ENCODE results near the gene ELP2.
"Not testable (repeated sequence)": the region's sequence is repeated elsewhere in the genome, so short reads cannot be mapped to it uniquely, and the experiment has no call there.

The ELP2 gene

GRCh38 chr18:36167692-36168218, 38.1 kb downstream of the ELP2 start:
- no peak for DNase-seq

- DNase-seq = not testable (repeated sequence)
Observed at GRCh38 chr18:36168296-36168695, 38.6 kb downstream of the ELP2 start.

- DNase-seq = no peak
Observed at GRCh38 chr18:36169938-36170337, 40.2 kb downstream of the ELP2 start.

DNA sequence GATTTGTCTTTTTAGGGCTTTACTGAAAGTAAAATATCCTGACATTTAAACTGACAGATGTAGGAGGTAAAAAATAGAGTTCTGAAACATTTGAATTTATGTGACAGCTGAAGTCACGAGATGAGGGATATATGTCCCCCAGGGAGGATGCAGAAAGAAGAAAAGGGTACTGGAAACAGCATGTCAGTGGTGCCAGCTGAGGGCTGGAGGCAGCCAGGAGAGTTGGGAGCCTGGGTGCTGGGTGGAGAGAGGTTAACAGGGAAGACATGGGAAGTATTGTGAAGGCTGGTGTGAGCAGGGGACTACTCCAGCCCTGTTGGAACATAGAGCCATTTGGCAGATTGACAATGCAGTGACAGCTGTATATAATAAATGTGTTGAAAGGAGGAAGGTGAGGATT, 45.8 kb downstream of the ELP2 start:
- no peak for DNase-seq

GRCh38 chr18:36176177-36176584, 46.5 kb downstream of the ELP2 start:
- DNase-seq = no peak

DNA sequence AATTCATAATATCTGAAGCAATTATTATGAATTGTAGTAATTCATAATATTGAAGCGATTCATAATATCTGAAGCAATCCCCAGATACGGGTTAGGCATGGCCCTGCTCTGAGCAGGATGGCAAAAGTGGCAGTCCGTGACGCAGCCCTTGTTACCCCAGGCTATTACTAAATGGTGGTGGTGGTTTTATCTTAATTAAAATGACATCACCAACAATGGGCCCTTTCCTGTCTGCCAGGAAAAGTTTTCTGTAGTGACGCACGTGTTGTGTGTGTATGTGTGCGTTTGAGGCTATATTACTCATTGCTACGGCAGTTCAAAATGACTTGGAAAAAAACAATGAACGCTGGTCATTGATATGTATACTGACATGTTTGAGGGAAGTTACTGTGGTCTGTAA, 47.0 kb downstream of the ELP2 start:
- no peak for DNase-seq

DNA sequence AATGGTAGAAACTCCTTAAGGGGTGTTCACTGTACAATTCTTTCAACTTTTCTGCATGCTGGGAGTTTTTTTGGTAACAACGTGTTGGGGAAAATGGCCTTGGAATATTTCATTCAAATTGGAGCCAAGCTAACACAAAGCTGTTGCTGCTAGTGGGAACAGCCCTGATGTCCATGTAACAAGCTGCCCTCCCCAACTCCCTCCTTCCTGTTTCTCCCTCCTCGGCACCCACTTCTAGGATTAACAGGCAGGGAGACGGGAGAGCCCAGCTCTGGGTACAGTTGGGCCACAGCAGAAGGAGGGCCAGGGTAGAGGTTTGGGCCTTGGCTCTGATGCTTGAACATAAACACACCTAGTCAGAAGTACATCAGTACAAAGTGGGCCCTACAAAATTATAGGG, 48.2 kb downstream of the ELP2 start:
- DNase-seq = no peak

- no peak for DNase-seq
Observed at GRCh38 chr18:36179562-36180355, 50.1 kb downstream of the ELP2 start.

- no peak for DNase-seq
Observed at GRCh38 chr18:36181441-36181840, 51.7 kb downstream of the ELP2 start.

DNA sequence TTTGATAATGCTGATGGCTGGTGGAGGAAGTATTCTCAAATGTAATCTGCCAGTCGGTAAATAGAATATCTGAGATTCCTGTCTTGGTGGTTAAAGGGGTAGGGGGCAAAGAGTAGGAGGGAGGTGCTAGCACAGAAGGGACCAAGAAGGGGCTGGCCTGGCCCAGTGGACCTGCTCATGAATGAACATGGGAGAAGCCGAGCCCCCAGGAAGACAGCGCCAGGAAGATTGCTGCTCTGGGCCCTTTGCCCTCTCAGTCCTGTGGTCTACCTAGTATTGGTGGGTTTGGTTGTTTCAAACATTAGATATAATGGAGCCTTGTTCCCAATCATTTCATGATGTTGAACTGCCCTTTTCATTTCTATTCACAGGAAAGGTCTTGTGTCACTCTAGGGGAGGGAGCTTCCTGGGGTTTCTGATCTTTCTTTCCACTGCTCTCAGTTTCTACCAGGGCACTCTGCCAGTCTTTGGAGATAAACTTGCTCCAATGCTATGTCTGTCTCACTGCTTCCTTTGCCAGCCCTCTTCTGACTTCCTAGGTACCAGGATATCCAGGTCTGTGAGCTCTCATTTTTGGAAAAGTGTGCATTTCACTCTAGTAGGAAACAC, 52.3 kb downstream of the ELP2 start:
- DNase-seq = no peak

- no peak for DNase-seq
Observed at GRCh38 chr18:36183033-36183432, 53.3 kb downstream of the ELP2 start.

GRCh38 chr18:36183987-36184386, 54.3 kb downstream of the ELP2 start:
- DNase-seq = no peak

- no peak for DNase-seq
Observed at GRCh38 chr18:36185157-36185556, 55.5 kb downstream of the ELP2 start.

- no peak for DNase-seq
Observed at GRCh38 chr18:36185901-36186460, 56.3 kb downstream of the ELP2 start.

GRCh38 chr18:36186461-36187192, 56.9 kb downstream of the ELP2 start:
- DNase-seq = no peak

DNA sequence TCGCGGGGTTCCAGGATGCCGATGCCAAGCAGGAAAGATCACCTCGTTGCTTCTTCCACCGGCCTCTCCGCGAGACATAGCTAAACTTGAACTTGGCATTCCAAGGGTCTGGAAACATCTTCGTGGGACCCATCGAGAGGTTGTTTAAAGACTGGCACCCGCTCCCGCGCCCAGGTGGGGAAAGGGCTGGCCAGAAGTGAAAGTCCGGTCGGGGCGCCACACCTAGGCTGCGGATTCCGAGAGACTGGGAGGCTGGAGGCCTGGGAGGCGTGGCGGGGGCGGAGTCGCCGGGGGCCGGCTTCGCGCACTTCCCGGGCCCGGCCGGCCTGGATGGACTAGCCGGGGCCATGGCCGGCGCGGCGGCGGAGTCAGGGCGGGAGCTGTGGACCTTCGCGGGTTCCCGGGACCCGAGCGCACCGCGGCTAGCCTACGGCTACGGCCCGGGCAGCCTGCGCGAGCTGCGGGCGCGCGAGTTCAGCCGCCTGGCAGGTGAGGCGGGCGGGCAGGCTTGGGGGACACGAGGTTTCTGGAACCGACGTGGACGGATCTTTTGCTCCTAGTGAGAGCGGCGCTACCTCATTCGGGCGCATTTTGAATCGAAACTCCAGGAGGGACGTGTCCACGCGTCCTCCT, 57.6 kb downstream of the ELP2 start, which contains the start of gene MOCOS:
Gene MOCOS, plus strand, starts transcription at position 305 of the 633 bp plus-strand sequence. Its CDS starts 43 bp downstream, at position 348.
- DNase-seq = peak; percentile 15

GRCh38 chr18:36187826-36188721, 58.4 kb downstream of the ELP2 start:
- no peak for DNase-seq

DNA sequence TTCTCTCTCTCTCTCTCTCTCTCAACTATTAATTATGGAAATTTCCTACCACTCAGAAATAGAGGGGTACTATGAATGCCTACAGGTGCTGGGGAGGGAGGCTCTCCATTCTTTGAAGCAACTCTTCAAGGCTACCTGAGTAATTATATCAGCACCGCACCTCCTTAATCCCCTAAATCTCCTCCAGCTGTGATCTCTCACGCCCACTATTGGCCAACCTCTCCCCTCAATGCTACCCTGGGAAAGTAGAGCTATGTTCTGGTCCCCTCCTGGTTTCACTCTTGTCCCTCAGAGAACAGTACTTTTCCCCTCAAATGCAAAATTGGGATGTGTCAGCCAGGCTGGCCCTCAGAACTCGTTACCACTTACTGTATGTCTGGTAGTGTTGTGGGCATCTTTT, 59.2 kb downstream of the ELP2 start:
- no peak for DNase-seq

GRCh38 chr18:36189486-36189885, 59.8 kb downstream of the ELP2 start:
- DNase-seq = no peak

DNA sequence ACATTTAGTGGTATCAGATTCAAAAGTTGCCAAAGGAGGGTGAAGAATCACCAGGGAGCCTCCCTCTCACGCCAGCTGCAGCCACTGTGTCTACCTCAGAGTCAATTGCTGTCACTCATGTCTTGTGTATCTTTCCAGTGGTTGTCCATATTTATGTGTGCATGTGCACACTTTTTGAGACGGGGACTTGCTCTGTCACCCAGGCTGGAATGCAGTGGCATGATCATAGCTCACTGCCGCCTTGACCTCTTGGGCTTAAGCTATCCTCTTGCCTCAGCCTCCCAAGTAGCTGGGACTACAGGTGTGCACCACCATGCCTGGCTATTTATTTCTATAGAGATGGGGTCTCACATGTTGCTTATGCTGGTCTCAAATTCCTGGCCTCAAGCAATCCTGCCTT, 61.6 kb downstream of the ELP2 start:
- DNase-seq = no peak

DNA sequence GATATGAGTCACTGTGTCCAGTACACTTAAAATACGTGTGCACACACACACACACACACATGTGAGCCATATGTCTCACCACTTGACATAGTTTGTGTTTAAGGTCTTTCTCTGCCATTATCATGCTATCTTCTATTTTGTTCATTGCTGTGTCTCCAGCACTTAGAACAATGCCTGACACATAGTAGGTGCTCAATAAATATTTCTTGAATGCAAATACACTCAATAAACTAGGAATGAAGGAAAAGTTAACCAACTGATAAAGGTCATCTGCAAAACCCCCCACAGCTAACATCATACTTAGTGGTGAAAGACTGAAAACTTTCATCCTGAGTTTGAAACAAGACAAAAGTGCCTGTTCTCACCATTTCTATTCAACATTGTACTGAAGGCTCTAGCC, 62.0 kb downstream of the ELP2 start:
- DNase-seq = no peak
